Stimulated activated CD4-positive, alpha-beta T cell treated with anti-CD3 and anti-CD28 coated beads, TNF-alpha, amount 100 ng/mL, for 4 hours (primary cell): Measurements from ENCODE around the gene CHTF18.

Source experiments
- DNase-seq, 3 experiments: peaks; one replicate each; pipeline ENCODE4 v3.0.0-alpha.2; 2020; ENCODE audit warnings: low read depth in 3 of 3

CHTF18 gene

DNA sequence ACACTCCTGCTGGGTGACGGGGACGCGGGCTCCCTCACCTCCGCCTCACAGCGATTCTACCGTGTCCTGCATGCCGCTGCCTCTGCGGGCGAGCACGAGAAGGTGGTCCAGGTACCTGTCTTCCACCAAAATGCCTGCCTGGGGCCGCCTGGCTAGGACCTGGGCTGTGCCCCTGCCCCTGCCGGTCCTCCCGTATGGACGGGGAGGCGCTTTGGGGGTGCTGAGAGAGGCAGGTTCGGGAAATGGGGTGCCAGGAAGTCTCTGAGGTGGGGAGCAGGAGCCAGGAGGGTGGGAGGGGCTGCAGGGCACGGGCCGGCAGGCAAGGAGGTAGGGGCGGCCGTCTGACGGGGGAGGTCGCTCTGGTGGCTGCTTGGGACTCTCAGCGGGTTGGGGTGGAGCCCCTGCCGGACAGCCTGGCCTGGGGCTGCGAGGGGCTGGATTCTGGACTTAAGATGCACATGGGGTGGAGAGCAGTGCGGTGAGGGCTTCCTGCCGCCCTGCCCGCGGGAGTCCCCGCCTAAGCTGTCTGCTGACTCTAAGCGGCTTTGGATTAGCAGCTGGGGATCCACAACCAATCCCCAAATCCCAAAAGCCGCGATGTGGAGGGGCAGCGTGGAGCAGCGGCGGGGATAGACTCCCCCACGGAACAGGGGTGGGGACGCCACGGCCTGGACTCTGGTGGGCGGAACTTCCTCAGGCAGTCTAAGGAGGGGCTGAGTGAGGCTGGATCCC, 5.8 kb downstream of the CHTF18 start:
- no peak for DNase-seq

- DNase-seq: no peak
Measured at GRCh38 chr16:794853-795466, 6.5 kb downstream of the CHTF18 start.

- no peak for DNase-seq
Measured at GRCh38 chr16:795580-796229, 7.3 kb downstream of the CHTF18 start.

DNA sequence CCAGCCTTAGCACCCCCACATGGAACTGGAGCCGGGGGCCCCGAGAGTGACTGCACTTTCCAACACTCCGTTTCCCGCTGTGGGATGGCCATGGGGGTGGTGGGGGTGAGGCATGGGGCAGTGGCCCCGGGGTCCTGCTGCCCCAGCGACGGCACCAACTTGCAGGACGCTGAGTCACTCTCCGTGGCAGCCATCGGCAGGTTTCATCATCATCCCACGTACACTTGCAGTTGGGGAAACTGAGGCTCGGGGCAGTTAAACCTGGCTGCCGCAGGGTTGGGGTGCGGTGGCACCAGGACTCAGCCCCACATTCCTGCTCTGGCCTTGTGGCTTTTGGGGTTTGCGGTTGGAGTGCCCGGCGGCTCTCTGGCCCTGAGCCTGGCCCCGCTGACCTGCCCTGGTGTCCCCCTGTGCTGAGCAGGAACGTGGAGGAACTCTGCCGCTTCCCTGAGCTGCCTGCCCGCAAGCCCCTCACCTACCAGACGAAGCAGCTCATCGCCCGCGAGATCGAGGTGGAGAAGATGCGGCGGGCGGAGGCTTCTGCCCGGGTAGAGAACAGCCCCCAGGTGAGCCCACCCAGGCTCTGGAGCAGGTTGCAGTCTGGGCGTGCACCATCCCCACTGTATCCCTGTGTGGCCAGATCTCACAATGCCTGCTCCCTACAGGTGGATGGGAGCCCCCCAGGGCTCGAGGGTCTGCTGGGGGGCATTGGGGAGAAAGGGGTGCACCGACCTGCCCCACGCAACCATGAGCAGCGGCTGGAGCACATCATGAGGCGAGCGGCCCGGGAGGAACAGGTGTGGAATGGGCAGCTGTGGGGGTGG, 8.1 kb downstream of the CHTF18 start:
- no peak for DNase-seq

GRCh38 chr16:797120-797420, 8.7 kb downstream of the CHTF18 start:
- no peak for DNase-seq

GRCh38 chr16:797686-798085, 9.3 kb downstream of the CHTF18 start:
- no peak for DNase-seq

- DNase-seq: no peak
Measured at GRCh38 chr16:798666-799065, 10.2 kb downstream of the CHTF18 start.

GRCh38 chr16:799111-799947, 10.9 kb downstream of the CHTF18 start:
- DNase-seq: no peak

- DNase-seq: no peak
Measured at GRCh38 chr16:799948-800833, 11.8 kb downstream of the CHTF18 start, which contains the start of gene GNG13. Gene GNG13, minus strand, starts transcription at chr16:800734. Its CDS starts 1,657 bp downstream, at chr16:799077.

DNA sequence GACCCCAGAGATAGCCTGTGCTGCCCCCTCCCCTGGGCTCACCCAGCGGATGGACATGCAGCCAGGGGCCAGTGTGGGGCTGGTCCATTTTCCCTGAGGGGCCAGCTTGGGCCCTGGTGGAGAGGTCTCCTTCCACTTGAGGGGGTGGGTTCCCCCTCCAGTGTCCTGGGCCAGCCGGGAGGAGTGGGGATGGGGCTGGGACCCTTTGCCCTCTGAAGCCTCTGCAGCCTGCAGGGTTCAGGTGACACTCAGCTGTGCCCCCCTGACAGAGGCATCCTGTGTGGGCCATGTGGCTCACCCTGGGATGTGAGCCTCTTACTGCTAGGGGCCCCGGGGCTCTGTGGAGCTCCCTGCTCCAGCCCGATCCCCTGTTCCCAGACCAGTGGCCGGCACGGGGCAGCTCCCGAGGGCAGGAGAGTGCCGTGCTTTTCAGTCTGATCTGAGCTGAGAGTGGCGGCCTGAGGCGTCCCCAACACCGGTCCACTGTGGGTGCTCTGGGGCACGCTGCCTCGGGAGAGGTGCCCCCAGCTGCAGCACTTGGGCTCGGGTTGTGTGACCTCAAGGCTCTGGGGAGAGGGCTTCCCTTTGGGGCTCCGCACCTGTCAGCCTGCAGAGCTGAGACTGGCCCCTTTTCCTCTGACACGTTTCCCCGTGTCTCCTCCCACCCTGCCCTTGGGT, 12.6 kb downstream of the CHTF18 start:
- DNase-seq: no peak

DNA sequence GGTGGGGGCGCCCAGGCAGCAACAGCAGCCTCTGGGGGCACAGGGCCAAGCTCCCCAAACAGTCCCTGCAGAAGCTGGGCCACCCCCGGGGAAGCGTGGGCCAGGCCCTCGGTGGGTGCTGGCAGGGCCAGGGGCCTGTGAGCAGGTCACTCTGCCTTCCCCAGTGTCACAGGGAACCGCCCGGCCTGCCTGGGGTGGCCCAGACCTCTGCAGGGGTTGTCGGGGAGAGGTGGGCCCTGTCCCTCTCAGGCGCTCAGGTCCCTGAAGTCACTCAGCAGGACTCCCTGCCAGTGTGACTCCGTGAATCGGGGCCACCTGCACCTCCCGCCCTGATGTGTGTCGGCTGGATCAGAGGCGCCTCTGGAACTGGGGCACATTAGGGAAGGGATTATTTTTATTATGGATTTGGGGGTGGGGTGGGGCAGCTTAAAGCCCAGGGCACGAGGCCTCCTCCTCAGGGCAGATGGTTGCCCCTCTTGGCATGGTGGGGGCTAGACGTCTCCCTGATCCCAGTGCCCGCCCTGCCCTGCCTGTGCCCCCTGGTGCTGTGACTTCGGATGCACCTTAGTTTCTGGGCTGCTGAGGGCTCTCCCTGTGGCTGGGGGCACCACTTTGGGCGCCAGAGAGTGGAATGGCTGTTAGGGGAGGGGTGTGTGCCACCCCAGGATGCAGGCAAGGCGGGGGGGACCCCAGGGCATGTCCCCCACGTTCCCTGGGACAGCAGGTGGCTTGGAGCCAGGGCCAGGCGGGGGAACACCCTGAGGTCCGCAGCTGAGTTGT, 13.4 kb downstream of the CHTF18 start:
- DNase-seq: no peak

DNA sequence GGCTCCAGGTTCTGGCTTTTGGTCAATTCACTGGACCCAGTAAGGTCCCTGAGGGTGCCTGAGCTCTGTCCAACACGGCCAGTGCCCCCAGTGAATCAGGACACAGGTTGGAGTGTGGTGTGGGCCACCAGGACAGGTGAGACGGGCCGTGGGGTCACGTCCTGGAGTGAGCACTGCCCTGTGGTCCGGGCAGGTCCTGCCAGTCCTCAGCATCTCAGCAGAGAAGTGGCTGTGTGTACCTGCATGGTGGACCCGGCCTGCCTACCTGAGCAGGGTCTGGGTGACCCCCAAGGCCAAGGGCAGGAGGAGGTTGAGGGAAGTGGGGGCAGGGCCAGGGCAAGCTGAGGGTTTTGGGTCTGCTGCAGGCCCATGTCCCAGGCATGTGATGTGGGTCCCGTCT, 14.0 kb downstream of the CHTF18 start:
- DNase-seq: no peak

- DNase-seq: no peak
Measured at GRCh38 chr16:802914-803753, 14.7 kb downstream of the CHTF18 start.

GRCh38 chr16:803754-804080, 15.3 kb downstream of the CHTF18 start:
- DNase-seq: no peak

GRCh38 chr16:804193-805048, 16.0 kb downstream of the CHTF18 start:
- no peak for DNase-seq

- DNase-seq: no peak
Measured at GRCh38 chr16:805474-805873, 17.1 kb downstream of the CHTF18 start.

DNA sequence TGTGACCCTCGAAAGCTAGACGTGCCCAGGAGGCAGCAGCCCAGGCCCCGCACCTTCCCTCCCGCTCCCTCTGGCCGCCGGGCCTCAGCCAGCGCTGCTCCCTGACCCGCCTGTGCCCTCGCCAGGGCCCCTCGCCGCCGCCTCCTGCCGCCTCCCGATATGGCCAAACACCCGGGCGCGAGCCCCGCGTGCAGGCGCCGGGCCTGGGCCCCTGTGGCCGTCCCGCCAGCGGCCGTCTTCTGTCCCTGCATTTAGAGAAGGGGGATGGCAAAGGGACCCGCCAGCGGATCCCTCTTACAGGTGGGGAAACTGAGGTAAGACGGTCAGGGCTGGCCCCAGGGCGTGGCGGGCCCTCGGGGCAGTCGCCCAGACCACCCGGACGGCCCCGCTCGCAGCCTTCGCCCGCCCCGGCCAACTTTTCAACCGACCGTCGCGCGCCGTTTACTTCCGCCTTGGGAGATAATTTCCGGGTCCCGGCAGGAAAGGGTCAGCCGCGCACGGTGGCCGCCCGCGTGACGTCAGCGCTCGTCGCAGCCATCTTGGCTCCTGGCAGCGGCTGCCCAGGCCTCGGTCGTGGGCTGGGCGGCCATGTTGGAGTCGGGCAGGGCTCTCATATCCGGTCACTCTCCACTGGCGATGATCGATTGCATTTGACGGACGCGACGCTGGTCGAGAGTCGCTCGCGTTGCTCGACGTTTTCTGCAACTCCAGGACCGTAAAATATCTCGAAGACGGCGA, 19.1 kb downstream of the CHTF18 start:
- DNase-seq: peak; percentile 64 to 70 (median 67)
